BLaER1 treated with 17β-estradiol and CSF1 and Interleukin-3, amounts not matched to agents 10 nM and 100 nM (cell line): ENCODE measurements around the gene ARHGEF18.
A peak's percentile ranks its signal among the peaks of the same experiment; 100 is the strongest.

Experiments used
- H3K27ac ChIP-seq, 11 experiments: shearing (Covaris generic); formaldehyde crosslinking; 2 replicates each; pipeline ENCODE4 v1.8.1; 2022
- H3K27me3 ChIP-seq, 11 experiments: shearing (Covaris generic); formaldehyde crosslinking; 2 replicates each; pipeline ENCODE4 v1.8.1; 2022
- H3K36me3 ChIP-seq, 11 experiments: shearing (Covaris generic); formaldehyde crosslinking; 2 replicates each; pipeline ENCODE4 v1.8.1; 2022
- H3K4me1 ChIP-seq, 10 experiments: shearing (Covaris generic); formaldehyde crosslinking; 2 replicates each; pipeline ENCODE4 v1.8.1; 2022
- H3K4me2 ChIP-seq, 11 experiments: shearing (Covaris generic); formaldehyde crosslinking; 2 replicates each; pipeline ENCODE4 v1.8.1; 2022
- H3K4me3 ChIP-seq, 10 experiments: shearing (Covaris generic); formaldehyde crosslinking; 2 replicates each; pipeline ENCODE4 v1.8.1; 2022
- H3K9ac ChIP-seq, 11 experiments: shearing (Covaris generic); formaldehyde crosslinking; 2 replicates each; pipeline ENCODE4 v1.8.1; 2022
- H3K9me3 ChIP-seq, 11 experiments: shearing (Covaris generic); formaldehyde crosslinking; replicated peaks in 1 of 11; 2 replicates each; pipeline ENCODE4 v1.8.1; 2022
- H4K20me1 ChIP-seq, 11 experiments: shearing (Covaris generic); formaldehyde crosslinking; 2 replicates each; pipeline ENCODE4 v1.8.1; 2022
- Cebpa-rat ChIP-seq, 11 experiments: shearing (Covaris generic); IDR thresholded peaks; 2 replicates each; pipeline ENCODE4 v1.8.1; 2022

ARHGEF18 gene

DNA sequence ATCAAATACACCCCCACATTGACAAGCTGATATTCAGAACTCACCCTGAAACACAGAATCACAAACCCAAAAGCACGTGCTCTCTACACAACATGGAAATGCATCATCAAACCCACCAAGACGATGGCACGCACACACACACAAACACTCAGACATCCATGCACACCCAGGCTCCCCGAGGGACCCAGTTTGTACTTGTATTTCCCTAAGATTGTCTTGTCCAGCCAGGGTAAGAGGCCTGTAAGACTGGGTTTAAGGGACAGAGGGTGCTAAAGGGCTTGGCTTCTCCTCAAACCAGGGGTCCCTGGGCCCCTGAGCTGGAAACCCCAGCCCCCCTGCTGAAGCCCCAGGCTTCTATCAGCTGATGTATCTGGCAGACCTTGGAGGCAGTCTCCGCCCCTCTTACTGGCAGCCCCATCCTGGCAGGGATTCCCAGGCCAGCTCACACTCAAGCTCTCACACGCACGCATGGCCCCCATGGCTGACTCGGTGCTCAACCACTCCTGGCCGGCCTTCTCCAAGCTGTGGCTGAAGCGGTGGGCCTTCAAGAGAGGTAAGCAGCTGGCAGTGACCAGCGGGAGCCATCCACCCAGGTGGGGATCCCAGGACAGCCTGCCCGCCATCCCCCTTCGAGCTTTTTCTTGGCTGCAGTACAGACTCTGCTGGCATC is 6.5 kb downstream of the ARHGEF18 start:
- peaks cover 0 to 62% (median 43%) of the 10 kb centered on the region in 11 experiments; a peak in 17 of 22 replicates for H4K20me1 ChIP-seq
- no peak overlapping the region for H3K4me3 ChIP-seq
- H3K27ac ChIP-seq = peak overlapping the region in 8 of 11 experiments; percentile 3 to 55 (median 26); a peak in 9 of 22 replicates
- peak overlapping the region in 7 of 11 experiments; percentile 11 to 56 (median 33); a peak in 12 of 22 replicates for H3K4me2 ChIP-seq
- peaks cover 15 to 53% (median 20%) of the 10 kb centered on the region in 11 experiments for H3K9me3 ChIP-seq
- peaks cover 5 to 97% (median 89%) of the 10 kb centered on the region in 11 experiments; a peak in 20 of 22 replicates for H3K36me3 ChIP-seq
- TF ChIP-seq Cebpa-rat (IDR thresholded peaks at IDR 0.05) = no peak
- peaks cover 2 to 64% (median 46%) of the 10 kb centered on the region in 10 experiments for H3K4me1 ChIP-seq
- H3K27me3 ChIP-seq = 0 out of 22 replicates have a peak, but pooled peaks cover 0 to under 1% (median 0%) of the 10 kb centered on the region in 11 experiments
- H3K9ac ChIP-seq = peak overlapping the region in 5 of 11 experiments; percentile 25 to 56 (median 34); a peak in 6 of 22 replicates

GRCh38 chr19:7355871-7356270 is 7.1 kb downstream of the ARHGEF18 start:
- Histone ChIP-seq H3K4me1 (peaks cover 0 to 64% (median 43%) of the 10 kb centered on the region in 10 experiments; a peak in 18 of 20 replicates), H3K4me3 (no peak overlapping the region), H3K36me3 (peaks cover 5 to 98% (median 94%) of the 10 kb centered on the region in 11 experiments; a peak in 20 of 22 replicates), H4K20me1 (peaks cover 0 to 68% (median 48%) of the 10 kb centered on the region in 11 experiments; a peak in 17 of 22 replicates), H3K4me2 (peak overlapping the region in 6 of 11 experiments; percentile 11 to 56 (median 37); a peak in 10 of 22 replicates), H3K9ac (peak overlapping the region in 5 of 11 experiments; percentile 25 to 56 (median 34); a peak in 7 of 22 replicates), H3K27me3 (no peaks in the 10 kb centered on the region), H3K9me3 (peaks cover 15 to 50% (median 17%) of the 10 kb centered on the region in 11 experiments), H3K27ac (peak overlapping the region in 7 of 11 experiments; percentile 3 to 55 (median 27); a peak in 8 of 22 replicates)
- TF ChIP-seq Cebpa-rat (IDR thresholded peaks at IDR 0.05) = no peak

- H3K27me3 ChIP-seq = no peaks in the 10 kb centered on the region
- H3K4me2 ChIP-seq = peak overlapping the region in 8 of 11 experiments; percentile 2 to 48 (median 24); a peak in 8 of 22 replicates
- H3K27ac ChIP-seq = 0 out of 22 replicates have a peak overlapping the region, but pooled peaks of 1 of the 11 experiments have one; percentile 18
- H4K20me1 ChIP-seq = peaks cover 0 to 72% (median 55%) of the 10 kb centered on the region in 11 experiments; a peak in 17 of 22 replicates
- H3K4me1 ChIP-seq = peaks cover 0 to 58% (median 40%) of the 10 kb centered on the region in 10 experiments; a peak in 18 of 20 replicates
- peaks cover 3 to 40% (median 5%) of the 10 kb centered on the region in 11 experiments for H3K9me3 ChIP-seq
- H3K4me3 ChIP-seq = no peak overlapping the region
- H3K36me3 ChIP-seq = peaks cover 2 to 97% (median 91%) of the 10 kb centered on the region in 11 experiments; a peak in 20 of 22 replicates
- no peak overlapping the region for H3K9ac ChIP-seq
- TF ChIP-seq Cebpa-rat (IDR thresholded peaks at IDR 0.05) = no peak
Observed at GRCh38 chr19:7356899-7357627, 8.3 kb downstream of the ARHGEF18 start.

DNA sequence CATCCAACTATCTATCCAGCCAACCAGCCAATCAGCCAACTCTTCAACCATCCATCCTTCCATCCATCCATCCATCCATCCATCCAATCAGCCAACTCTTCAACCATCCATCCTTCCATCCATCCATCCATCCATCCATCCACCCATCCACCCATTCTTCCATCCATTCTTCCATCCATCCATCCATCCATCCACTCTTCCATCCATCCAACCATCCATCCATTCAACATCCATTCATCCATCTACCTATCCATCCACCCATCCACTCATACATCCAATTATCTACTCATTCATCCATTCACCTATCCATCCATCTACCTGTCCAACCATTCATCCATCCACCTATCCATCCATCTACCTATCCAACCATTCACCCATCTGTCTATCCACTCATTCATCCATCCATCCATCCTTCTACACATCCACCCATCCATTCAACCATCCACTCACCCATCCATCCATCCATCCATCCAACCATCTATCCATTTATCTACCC is 9.4 kb downstream of the ARHGEF18 start:
- Histone ChIP-seq H4K20me1 (peaks cover 0 to 80% (median 55%) of the 10 kb centered on the region in 11 experiments; a peak in 17 of 22 replicates), H3K27ac (no peak overlapping the region), H3K4me2 (no peak overlapping the region; a peak in 1 of 22 replicates), H3K9me3 (peaks cover 0 to 33% (median 0%) of the 10 kb centered on the region in 11 experiments; a peak in 6 of 22 replicates), H3K27me3 (no peaks in the 10 kb centered on the region), H3K9ac (no peak overlapping the region), H3K4me3 (no peak overlapping the region), H3K36me3 (peaks cover 0 to 99% (median 95%) of the 10 kb centered on the region in 11 experiments; a peak in 19 of 22 replicates), H3K4me1 (peaks cover 0 to 55% (median 39%) of the 10 kb centered on the region in 10 experiments; a peak in 18 of 20 replicates)
- no peak for TF ChIP-seq Cebpa-rat (IDR thresholded peaks at IDR 0.05)

GRCh38 chr19:7360393-7360984 is 11.8 kb downstream of the ARHGEF18 start:
- H3K4me2 ChIP-seq = peak overlapping the region in 4 of 11 experiments; percentile 8 to 37 (median 28); a peak in 5 of 22 replicates
- no peak overlapping the region for H3K4me3 ChIP-seq
- peaks cover 0 to 49% (median 36%) of the 10 kb centered on the region in 10 experiments; a peak in 18 of 20 replicates for H3K4me1 ChIP-seq
- no peak for TF ChIP-seq Cebpa-rat (IDR thresholded peaks at IDR 0.05)
- H4K20me1 ChIP-seq = peaks cover 0 to 84% (median 63%) of the 10 kb centered on the region in 11 experiments; a peak in 17 of 22 replicates
- H3K9me3 ChIP-seq = peaks cover 0 to 21% (median 0%) of the 10 kb centered on the region in 11 experiments; a peak in 2 of 22 replicates
- no peaks in the 10 kb centered on the region for H3K27me3 ChIP-seq
- no peak overlapping the region; a peak in 1 of 22 replicates for H3K27ac ChIP-seq
- H3K9ac ChIP-seq = no peak overlapping the region
- peaks cover 0 to 99% (median 97%) of the 10 kb centered on the region in 11 experiments; a peak in 19 of 22 replicates for H3K36me3 ChIP-seq

DNA sequence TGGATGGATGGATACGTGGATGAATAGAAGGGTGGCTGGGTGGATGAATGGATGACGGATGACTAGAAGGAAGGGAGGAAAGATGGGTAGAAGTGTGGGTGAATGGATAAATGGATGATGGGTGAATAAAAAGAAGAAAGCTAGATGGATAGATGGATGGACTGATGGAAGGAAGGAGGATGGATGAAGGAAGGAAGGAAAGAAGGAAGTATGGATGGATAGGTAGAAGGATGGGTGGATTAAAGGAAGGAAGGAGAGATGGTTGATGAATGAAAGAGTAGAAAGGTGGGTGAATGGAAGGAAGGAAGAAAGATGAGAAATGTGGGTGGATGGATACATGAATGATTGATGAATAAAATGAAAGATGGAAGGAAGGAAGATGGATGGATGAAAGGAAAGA is 14.5 kb downstream of the ARHGEF18 start:
- Histone ChIP-seq H3K36me3 (peaks cover 0 to 95% (median 92%) of the 10 kb centered on the region in 11 experiments; a peak in 19 of 22 replicates), H3K4me1 (peaks cover 3 to 44% (median 22%) of the 10 kb centered on the region in 10 experiments), H3K27me3 (no peaks in the 10 kb centered on the region), H3K9me3 (peaks cover 0 to 13% (median 0%) of the 10 kb centered on the region in 11 experiments; a peak in 1 of 22 replicates), H3K4me3 (no peak overlapping the region), H3K4me2 (peak overlapping the region in 1 of 11 experiments; percentile 12; a peak in 1 of 22 replicates), H4K20me1 (peaks cover 0 to 76% (median 48%) of the 10 kb centered on the region in 11 experiments; a peak in 14 of 22 replicates), H3K9ac (no peak overlapping the region), H3K27ac (no peak overlapping the region)
- no peak for TF ChIP-seq Cebpa-rat (IDR thresholded peaks at IDR 0.05)

DNA sequence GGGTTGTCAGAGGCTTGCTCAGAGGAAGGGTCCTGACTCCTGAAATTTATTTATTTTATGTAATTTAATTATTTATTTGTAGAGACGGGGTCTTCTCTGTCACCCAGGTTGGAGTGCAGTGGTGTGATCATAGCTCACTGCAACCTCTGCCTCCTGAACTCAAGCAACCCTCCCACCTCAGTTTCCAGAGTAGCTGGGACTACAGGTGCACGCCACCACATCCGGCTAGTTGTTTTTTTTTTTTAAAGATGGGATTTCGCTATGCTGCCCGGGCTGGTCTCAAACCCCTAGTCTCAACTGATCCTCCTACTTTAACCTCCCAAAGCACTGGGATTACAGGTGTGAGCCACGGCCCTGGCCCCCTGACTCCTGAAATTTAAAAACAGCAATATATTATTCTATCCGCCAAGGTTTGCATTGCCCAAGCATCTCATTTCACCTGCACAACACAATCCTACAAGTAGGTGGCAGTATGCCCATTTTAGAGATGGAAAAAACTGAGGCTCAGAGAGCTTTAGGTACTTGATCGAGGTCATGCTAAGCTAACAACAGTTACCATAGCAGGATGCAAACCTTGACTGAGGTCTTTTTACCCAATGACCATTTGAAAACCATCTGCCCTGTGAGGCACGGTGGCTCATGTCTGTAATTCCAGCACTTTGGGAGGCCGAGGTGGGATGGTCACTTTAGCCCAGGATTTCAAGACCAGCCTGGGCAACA is 18.1 kb downstream of the ARHGEF18 start:
- H3K4me1 ChIP-seq = peaks cover 16 to 45% (median 30%) of the 10 kb centered on the region in 10 experiments
- no peak for TF ChIP-seq Cebpa-rat (IDR thresholded peaks at IDR 0.05)
- no peaks in the 10 kb centered on the region for H3K27me3 ChIP-seq
- H3K36me3 ChIP-seq = peaks cover 0 to 95% (median 91%) of the 10 kb centered on the region in 11 experiments; a peak in 19 of 22 replicates
- H4K20me1 ChIP-seq = peaks cover 0 to 63% (median 35%) of the 10 kb centered on the region in 11 experiments; a peak in 13 of 22 replicates
- no peak overlapping the region for H3K9ac ChIP-seq
- 0 out of 22 replicates have a peak overlapping the region, but pooled peaks of 1 of the 11 experiments have one; percentile 18 for H3K4me2 ChIP-seq
- no peak overlapping the region; a peak in 1 of 22 replicates for H3K27ac ChIP-seq
- H3K4me3 ChIP-seq = no peak overlapping the region
- H3K9me3 ChIP-seq = no peaks in the 10 kb centered on the region
